C4-2B (cell line): Measurements from ENCODE around the gene RPGRIP1L.

Experiments used
- H3K27ac ChIP-seq: fragments of 450-650 bp; 2 replicates; pipeline ENCODE4 v1.5.1; 2017
- CTCF ChIP-seq: fragments of 450-650 bp; conservative IDR thresholded peaks from 2 replicates; pipeline ENCODE4 v1.5.1; 2017; ENCODE audit warnings: mild to moderate bottlenecking
- ZFX ChIP-seq: fragments of 450-650 bp; IDR thresholded peaks from 2 replicates; pipeline ENCODE4 v1.6.1; 2017

Gene RPGRIP1L

GRCh38 chr16:53605831-53606400 lies 97.7 kb downstream of the RPGRIP1L start:
- no peak overlapping the region for H3K27ac ChIP-seq
- TF ChIP-seq ZFX (no peak), CTCF (no peak)

GRCh38 chr16:53605356-53605755 lies 98.3 kb downstream of the RPGRIP1L start:
- H3K27ac ChIP-seq, result no peak overlapping the region
- TF ChIP-seq CTCF (no peak), ZFX (no peak)

GRCh38 chr16:53601961-53602360 lies 101.7 kb downstream of the RPGRIP1L start:
- TF ChIP-seq CTCF, result no peak
- no peak for TF ChIP-seq ZFX
- no peak overlapping the region for H3K27ac ChIP-seq

GRCh38 chr16:53600616-53601015 lies 103.0 kb downstream of the RPGRIP1L start:
- TF ChIP-seq CTCF, result no peak
- no peak for TF ChIP-seq ZFX
- H3K27ac ChIP-seq, result no peak overlapping the region

- H3K27ac ChIP-seq, result no peak overlapping the region
- TF ChIP-seq ZFX (no peak), CTCF (no peak)
Measured at GRCh38 chr16:53600126-53600525, 103.5 kb downstream of the RPGRIP1L start.

GRCh38 chr16:53599548-53599947 lies 104.1 kb downstream of the RPGRIP1L start:
- no peak for TF ChIP-seq CTCF
- TF ChIP-seq ZFX, result no peak
- no peak overlapping the region for H3K27ac ChIP-seq

- H3K27ac ChIP-seq, result no peak overlapping the region
- TF ChIP-seq CTCF, result no peak
- TF ChIP-seq ZFX, result no peak
Measured at GRCh38 chr16:53598511-53599275, 105.0 kb downstream of the RPGRIP1L start.
